ENCODE results near the gene ECPAS. TPM values are rescaled to one million over a fixed set of nuclear protein-coding genes. Genes with fewer than 3 reads are reported as not detected.
"Not testable (repeated sequence)": the region's sequence is repeated elsewhere in the genome, so short reads cannot be mapped to it uniquely, and the experiment has no call there.

ECPAS gene
- total RNA-seq, 4 donors from 2014 or later: 53.5 to 75.7 (median 66.1) TPM

DNA sequence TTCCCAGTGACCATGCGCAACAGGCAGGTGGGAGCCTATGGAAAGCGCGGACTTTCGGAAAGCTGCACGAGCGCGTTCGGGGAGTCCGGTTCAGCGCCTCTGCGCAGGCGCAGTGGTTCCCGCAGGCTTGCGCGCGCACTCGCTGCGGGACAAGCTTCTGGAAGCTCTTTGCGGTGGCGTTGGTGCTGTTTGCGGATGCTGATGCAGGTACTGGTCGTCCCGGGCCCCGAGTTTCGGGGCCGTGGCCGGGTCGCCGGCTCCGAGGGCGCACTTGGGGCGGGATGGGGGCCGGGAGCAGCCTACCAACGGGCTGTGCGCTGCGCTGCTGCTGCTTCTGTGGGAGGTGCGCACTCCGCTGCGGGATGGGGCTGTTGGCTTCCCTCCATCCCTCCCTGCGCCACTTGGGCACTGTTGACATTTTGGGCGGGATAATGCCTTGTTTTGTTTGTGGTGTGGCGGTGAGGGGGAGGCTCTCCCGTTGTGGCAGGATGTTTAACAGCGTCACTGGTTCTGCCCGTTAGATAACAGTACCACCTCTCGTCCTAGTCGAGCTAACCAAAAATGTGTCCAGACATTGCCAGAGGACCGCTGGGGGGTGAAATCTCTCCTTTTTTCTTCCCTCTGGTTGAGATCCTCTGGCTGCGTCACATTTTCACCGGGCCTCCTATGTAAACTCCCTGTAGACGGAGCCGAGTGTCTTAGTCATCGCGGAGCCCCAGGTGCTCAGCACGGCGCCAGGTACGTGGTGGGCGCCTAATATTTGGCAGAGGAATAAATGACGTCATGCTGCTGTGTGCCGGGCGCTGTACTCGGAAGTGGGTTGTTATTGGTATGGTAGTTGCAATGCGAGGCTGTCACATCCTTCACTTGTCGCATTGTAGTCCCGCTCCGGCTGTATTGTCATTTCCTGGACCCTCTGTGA is 41.1 kb upstream of the ECPAS start, which contains the start of gene ZNF483:
TSS of gene ZNF483 (plus strand) at position 124 of the 922 bp plus-strand sequence. CDS start 2,217 bp downstream, outside the sequence.
- WGBS, 2 donors: 2% methylated on average over 30 to 47 of the region's 66 CpGs
- no peak for TF ChIP-seq POLR2A (IDR thresholded peaks at IDR 0.05)
- TF ChIP-seq, protein P1, sequence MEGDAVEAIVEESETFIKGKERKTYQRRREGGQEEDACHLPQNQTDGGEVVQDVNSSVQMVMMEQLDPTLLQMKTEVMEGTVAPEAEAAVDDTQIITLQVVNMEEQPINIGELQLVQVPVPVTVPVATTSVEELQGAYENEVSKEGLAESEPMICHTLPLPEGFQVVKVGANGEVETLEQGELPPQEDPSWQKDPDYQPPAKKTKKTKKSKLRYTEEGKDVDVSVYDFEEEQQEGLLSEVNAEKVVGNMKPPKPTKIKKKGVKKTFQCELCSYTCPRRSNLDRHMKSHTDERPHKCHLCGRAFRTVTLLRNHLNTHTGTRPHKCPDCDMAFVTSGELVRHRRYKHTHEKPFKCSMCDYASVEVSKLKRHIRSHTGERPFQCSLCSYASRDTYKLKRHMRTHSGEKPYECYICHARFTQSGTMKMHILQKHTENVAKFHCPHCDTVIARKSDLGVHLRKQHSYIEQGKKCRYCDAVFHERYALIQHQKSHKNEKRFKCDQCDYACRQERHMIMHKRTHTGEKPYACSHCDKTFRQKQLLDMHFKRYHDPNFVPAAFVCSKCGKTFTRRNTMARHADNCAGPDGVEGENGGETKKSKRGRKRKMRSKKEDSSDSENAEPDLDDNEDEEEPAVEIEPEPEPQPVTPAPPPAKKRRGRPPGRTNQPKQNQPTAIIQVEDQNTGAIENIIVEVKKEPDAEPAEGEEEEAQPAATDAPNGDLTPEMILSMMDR (IDR thresholded peaks at IDR 0.05): no peak
- peak within 1 kb of the TSS; percentile 61 for H3K4me3 ChIP-seq (ENCODE audit: low read depth, poor library complexity, severe bottlenecking)
- peak; percentile 31 to 91 for DNase-seq (ENCODE audit: low spot score in 2 of 2)
- intact Hi-C loops (cut with DNase I; ENCODE audit: low total_unique reads): no loop called here

DNA sequence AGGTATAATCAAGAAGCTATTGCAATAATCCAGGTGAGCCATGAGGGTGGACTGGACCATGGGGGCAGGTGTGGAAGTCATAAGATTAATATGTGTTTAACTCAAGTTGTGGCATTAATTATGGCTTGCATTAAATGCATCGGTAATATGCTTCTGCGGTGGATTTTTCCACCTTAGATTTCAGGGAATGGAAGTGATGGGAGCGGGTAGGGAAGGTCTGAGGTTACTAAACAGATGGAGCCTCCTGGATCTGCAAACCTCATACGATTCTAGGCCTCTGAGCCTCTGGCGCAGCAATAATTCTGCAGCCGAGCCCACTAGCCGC is 40.5 kb upstream of the ECPAS start:
- no peak for DNase-seq (ENCODE audit: low spot score in 2 of 2)
- TF ChIP-seq POLR2A (IDR thresholded peaks at IDR 0.05): no peak
- TF ChIP-seq, protein P1 (IDR thresholded peaks at IDR 0.05): no peak
- 16 to 25% methylated on average over 7 of the region's 7 CpGs for WGBS, 2 donors
- intact Hi-C loops (cut with DNase I; ENCODE audit: low total_unique reads): no loop called here
- H3K4me3 ChIP-seq (ENCODE audit: low read depth, poor library complexity, severe bottlenecking): peak overlapping the region; percentile 61

DNA sequence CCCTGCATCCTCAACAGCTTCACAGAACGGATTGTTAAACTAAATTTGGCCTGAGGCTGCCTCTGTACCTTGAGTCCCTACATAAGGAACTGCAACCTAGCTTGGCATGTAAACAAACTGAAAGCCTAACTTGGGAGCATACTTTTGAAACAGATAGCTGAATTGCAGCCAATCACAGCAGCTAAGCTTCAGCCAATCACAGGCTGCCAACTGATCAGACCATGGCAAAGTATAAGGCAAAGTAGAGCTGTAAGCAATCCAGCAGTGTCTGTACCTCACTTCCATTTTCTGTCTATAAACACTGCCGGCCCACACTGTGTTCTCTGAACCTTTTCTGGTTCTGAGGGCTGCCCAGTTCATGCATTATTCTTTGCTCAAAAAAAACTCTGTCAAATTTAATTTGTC is 31.9 kb upstream of the ECPAS start:
- TF ChIP-seq POLR2A (IDR thresholded peaks at IDR 0.05): no peak
- TF ChIP-seq, protein P1 (IDR thresholded peaks at IDR 0.05): no peak
- 54 to 77% methylated on average over 2 of the region's 2 CpGs for WGBS, 2 donors
- no peak overlapping the region for H3K4me3 ChIP-seq (ENCODE audit: low read depth, poor library complexity, severe bottlenecking)
- no peak for DNase-seq (ENCODE audit: low spot score in 2 of 2)
- intact Hi-C loops (cut with DNase I; ENCODE audit: low total_unique reads): no loop called here

DNA sequence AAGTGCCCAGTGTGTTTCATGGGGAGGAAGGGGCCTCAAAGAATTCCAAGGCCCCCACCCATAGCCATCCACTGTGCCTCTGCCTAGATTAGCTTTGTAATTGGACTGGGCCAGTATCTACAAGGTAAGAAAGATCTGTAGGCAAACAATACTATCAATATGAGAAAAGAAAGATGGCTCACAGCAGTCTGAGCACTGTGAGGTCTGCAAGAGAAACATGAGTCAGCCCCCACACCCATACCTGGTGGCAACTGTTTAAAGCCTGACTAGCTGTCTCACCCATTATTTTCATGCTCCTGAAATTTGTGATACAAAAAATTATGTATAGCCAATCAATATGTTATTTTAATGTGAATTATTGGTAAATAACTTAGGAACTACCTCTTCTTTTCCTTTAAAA is 30.8 kb upstream of the ECPAS start:
- intact Hi-C loops (cut with DNase I; ENCODE audit: low total_unique reads): no loop called here
- H3K4me3 ChIP-seq (ENCODE audit: low read depth, poor library complexity, severe bottlenecking): no peak overlapping the region
- DNase-seq (ENCODE audit: low spot score in 2 of 2): no peak
- TF ChIP-seq, protein P1 (IDR thresholded peaks at IDR 0.05): no peak
- TF ChIP-seq POLR2A (IDR thresholded peaks at IDR 0.05): no peak

DNA sequence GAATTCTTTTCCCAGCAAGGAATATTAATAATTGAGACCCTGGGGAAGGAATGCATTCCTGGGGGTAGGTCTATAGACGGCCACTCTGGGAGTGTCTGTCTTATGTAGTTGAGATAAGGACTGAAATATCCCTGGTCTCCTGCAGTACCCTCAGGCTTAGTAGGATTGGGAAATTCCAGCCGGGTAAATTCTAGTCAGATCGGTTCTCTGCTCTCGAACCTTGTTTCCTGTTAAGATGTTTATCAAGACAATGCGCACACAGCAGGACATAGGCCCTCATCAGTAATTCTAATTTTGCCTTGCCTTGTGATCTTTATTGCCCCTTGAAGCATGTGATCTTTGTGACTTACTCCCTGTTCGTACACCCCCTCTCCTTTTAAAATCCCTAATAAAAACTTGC is 27.4 kb upstream of the ECPAS start:
- H3K4me3 ChIP-seq (ENCODE audit: low read depth, poor library complexity, severe bottlenecking); DNase-seq (ENCODE audit: low spot score in 2 of 2); intact Hi-C loops (cut with DNase I; ENCODE audit: low total_unique reads): not testable (repeated sequence)
- WGBS, 2 donors: 68 to 72% methylated on average over 6 of the region's 6 CpGs

DNA sequence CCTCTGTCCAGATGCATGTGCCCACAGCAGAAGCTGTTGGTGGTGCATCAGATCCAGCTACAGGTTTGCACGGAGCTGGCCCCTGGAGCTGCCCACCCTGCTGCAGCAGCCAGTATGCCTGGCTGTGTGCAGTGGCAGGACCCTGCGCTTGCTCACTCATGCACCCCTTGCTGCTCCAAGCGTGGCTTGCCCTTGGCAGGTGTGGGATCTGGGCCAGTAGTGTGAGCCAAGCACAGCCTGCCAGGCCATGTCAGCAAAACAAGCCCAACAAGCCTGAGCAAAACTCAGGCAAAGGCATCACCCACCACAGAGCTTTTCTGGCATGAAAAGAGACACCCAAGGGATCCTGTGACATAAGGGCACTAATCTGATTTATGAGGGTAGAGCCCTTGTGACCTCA is 18.3 kb upstream of the ECPAS start:
- peak in 1 of 2 donors; percentile 70 for DNase-seq (ENCODE audit: low spot score in 2 of 2)
- 47 to 89% methylated on average over 3 of the region's 3 CpGs for whole genome bisulfite sequencing, 2 donors
- TF ChIP-seq POLR2A (IDR thresholded peaks at IDR 0.05): no peak
- TF ChIP-seq, protein P1 (IDR thresholded peaks at IDR 0.05): no peak

More for the DNA sequence above, 18.3 kb upstream of the ECPAS start:
- intact Hi-C loops (cut with DNase I; ENCODE audit: low total_unique reads): no loop called here
- no peak overlapping the region for H3K4me3 ChIP-seq (ENCODE audit: low read depth, poor library complexity, severe bottlenecking)

Data from lower leg skin (tissue), 4 donors.